ENCODE data around the gene LGSN.

DNA sequence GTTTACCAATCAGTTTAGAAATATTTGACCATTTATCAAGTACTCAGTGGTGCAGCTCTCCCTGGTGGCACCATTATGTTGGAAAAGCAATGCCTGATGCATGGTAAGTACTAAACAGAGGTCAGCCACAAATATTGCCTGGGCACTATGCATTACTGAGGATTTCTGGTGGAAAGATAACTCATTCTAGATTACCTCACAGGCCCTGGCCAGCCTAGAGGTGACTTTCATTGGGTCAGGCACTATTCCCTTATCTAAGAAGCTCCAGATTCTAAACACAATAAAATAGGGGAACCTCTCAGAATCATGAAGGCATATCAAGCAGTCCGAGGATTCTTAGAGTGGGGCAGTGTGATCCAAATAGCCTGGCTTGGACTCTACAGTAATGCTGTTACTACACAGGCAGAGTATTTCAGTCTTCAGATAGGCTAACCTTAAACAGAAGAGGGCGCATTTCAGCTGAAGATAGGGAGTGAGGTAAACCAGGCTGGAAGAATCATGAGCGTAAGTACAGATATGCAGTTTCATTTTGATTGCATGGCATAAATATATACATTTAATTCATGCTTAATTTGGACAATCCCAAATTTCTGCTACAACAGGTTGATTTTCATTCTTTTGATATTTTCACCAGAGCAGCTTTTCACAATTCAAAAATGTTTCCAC is 12.1 kb downstream of the LGSN start:
- TF ChIP-seq POLR2A (IDR thresholded peaks at IDR 0.05; ENCODE audit: low read depth, low read length) (no peak), FOS (IDR thresholded peaks at IDR 0.05; ENCODE audit: borderline replicate concordance, insufficient read depth, low read length) (no peak), MAX (IDR thresholded peaks at IDR 0.05; ENCODE audit: insufficient read depth, insufficient read length) (no peak), EZH2 (IDR thresholded peaks at IDR 0.05; ENCODE audit: borderline replicate concordance, low read depth, low read length, severe bottlenecking) (no peak), MYC (IDR thresholded peaks at IDR 0.05; ENCODE audit: low read depth, low read length) (no peak), POLR2AphosphoS5 (IDR thresholded peaks at IDR 0.05; ENCODE audit: insufficient read depth, low read depth, low read length) (no peak), GATA2 (IDR thresholded peaks at IDR 0.05; ENCODE audit: insufficient read depth, insufficient read length, low read depth, low read length) (no peak)
- TF ChIP-seq, protein P1, sequence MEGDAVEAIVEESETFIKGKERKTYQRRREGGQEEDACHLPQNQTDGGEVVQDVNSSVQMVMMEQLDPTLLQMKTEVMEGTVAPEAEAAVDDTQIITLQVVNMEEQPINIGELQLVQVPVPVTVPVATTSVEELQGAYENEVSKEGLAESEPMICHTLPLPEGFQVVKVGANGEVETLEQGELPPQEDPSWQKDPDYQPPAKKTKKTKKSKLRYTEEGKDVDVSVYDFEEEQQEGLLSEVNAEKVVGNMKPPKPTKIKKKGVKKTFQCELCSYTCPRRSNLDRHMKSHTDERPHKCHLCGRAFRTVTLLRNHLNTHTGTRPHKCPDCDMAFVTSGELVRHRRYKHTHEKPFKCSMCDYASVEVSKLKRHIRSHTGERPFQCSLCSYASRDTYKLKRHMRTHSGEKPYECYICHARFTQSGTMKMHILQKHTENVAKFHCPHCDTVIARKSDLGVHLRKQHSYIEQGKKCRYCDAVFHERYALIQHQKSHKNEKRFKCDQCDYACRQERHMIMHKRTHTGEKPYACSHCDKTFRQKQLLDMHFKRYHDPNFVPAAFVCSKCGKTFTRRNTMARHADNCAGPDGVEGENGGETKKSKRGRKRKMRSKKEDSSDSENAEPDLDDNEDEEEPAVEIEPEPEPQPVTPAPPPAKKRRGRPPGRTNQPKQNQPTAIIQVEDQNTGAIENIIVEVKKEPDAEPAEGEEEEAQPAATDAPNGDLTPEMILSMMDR (IDR thresholded peaks at IDR 0.05; ENCODE audit: extremely low read depth in 1 of 2, insufficient read depth in 1 of 2, low read depth in 1 of 2, low read length in 2 of 2), result peak; percentile 32 to 40
